IMR-90 (cell line): ENCODE results near the gene HPSE2. TPM values are rescaled to one million over a fixed set of nuclear protein-coding genes. Genes with fewer than 3 reads are reported as not detected.

ENCODE experiments used
- ATAC-seq: fragments of 200-7000 bp; cut with Tn5 transposase; 2 replicates; pipeline ENCODE4 v1.9.1; 2020; ENCODE audit warnings: low read depth, mild to moderate bottlenecking, moderate library complexity
- BruUV-seq: library from RNA; stranded (reverse); fragments of 400-500 nt; replicated peaks from 2 replicates; lab custom pipeline; 2021; lab: Mats Ljungman, UMichigan
- CTCF ChIA-PET: fragments of 300-600 bp; formaldehyde crosslinking; extraction: SDS; loops from one replicate; lab custom pipeline; 2021; ENCODE audit warnings: antibody characterized with exemption; lab: Yijun Ruan, JAX
- POLR2A ChIA-PET: fragments of 300-600 bp; sonication (Branson Sonifier 250); formaldehyde crosslinking; loops from one replicate; lab custom pipeline; 2022; ENCODE audit warnings: antibody characterized with exemption; ENCODE audit not compliant: unreplicated experiment; lab: Charles Lee
- DNase-seq: peaks from one replicate; pipeline ENCODE4 v3.0.0; 2013
- H2AFZ ChIP-seq: replicated peaks from 2 replicates; pipeline ENCODE3; 2013; ENCODE audit warnings: low read length, mild to moderate bottlenecking; ENCODE audit not compliant: poor library complexity
- H2AK5ac ChIP-seq: 2 replicates; pipeline ENCODE4 v1.6.1; 2013; ENCODE audit warnings: low read depth, low read length, inconsistent platforms
- H2AK9ac ChIP-seq: replicated peaks from 2 replicates; pipeline ENCODE3; 2013; ENCODE audit warnings: mild to moderate bottlenecking, low read depth, low read length, moderate library complexity; ENCODE audit not compliant: poor library complexity
- H2BK120ac ChIP-seq: 2 replicates; pipeline ENCODE4 v1.6.1; 2013; ENCODE audit warnings: low read depth, low read length, inconsistent platforms
- H2BK15ac ChIP-seq: 3 replicates; pipeline ENCODE4 v1.6.1; 2013; ENCODE audit warnings: low read depth, low read length, inconsistent platforms
- H2BK20ac ChIP-seq: 2 replicates; pipeline ENCODE4 v1.6.1; 2013; ENCODE audit warnings: low read depth, mild to moderate bottlenecking, inconsistent platforms, low read length, moderate library complexity
- H2BK5ac ChIP-seq: 2 replicates; pipeline ENCODE4 v1.6.1; 2013; ENCODE audit warnings: mild to moderate bottlenecking, low read depth, low read length, inconsistent platforms; ENCODE audit not compliant: poor library complexity, severe bottlenecking
- H3K14ac ChIP-seq: replicated peaks from 2 replicates; pipeline ENCODE4 v1.6.1; 2013; ENCODE audit warnings: low read depth, low read length, inconsistent platforms
- H3K18ac ChIP-seq: 2 replicates; pipeline ENCODE4 v1.6.1; 2013; ENCODE audit warnings: low read depth, low read length, control low read depth
- H3K23ac ChIP-seq: 2 replicates; pipeline ENCODE4 v1.6.1; 2013; ENCODE audit warnings: low read depth, low read length, inconsistent platforms
- H3K27ac ChIP-seq: 2 replicates; pipeline ENCODE4 v1.5.1; 2013; ENCODE audit warnings: mild to moderate bottlenecking, control low read depth, low read length; ENCODE audit not compliant: insufficient read depth
- H3K27me3 ChIP-seq: 2 replicates; pipeline ENCODE4 v1.6.1; 2013; ENCODE audit warnings: low read length; ENCODE audit not compliant: control insufficient read depth, insufficient read depth
- H3K36me3 ChIP-seq: 2 replicates; pipeline ENCODE4 v1.6.1; 2013; ENCODE audit warnings: low read length, mixed read lengths; ENCODE audit not compliant: control insufficient read depth, insufficient read depth
- H3K4ac ChIP-seq: 2 replicates; pipeline ENCODE4 v1.6.1; 2013; ENCODE audit warnings: low read depth, low read length, inconsistent platforms
- H3K4me1 ChIP-seq: 2 replicates; pipeline ENCODE4 v1.6.1; 2013; ENCODE audit warnings: low read length, mixed read lengths; ENCODE audit not compliant: control insufficient read depth, insufficient read depth
- H3K4me2 ChIP-seq: 2 replicates; pipeline ENCODE4 v1.6.1; 2013; ENCODE audit warnings: low read depth, mild to moderate bottlenecking, control low read depth, low read length, moderate library complexity
- H3K4me3 ChIP-seq: 2 replicates; pipeline ENCODE4 v1.5.1; 2013; ENCODE audit warnings: low read depth, mild to moderate bottlenecking, control low read depth, low read length, moderate library complexity; ENCODE audit not compliant: insufficient read depth
- H3K56ac ChIP-seq: 2 replicates; pipeline ENCODE4 v1.6.1; 2013; ENCODE audit warnings: low read length, inconsistent platforms; ENCODE audit not compliant: insufficient read depth; ENCODE audit errors: extremely low read depth
- H3K79me1 ChIP-seq, 2 experiments: 2 replicates each; pipeline ENCODE4 v1.6.1; 2013; ENCODE audit warnings: low read length in 2 of 2, inconsistent platforms in 1 of 2, low read depth in 1 of 2
- H3K9ac ChIP-seq: 2 replicates; pipeline ENCODE4 v1.6.1; 2013; ENCODE audit warnings: low read depth, low read length, control low read depth
- H3K9me1 ChIP-seq: 2 replicates; pipeline ENCODE4 v1.6.1; 2013; ENCODE audit warnings: low read length, inconsistent platforms; ENCODE audit not compliant: insufficient read depth
- H3K9me3 ChIP-seq: 2 replicates; pipeline ENCODE4 v1.6.1; 2013; ENCODE audit warnings: low read length; ENCODE audit not compliant: control insufficient read depth, insufficient read depth
- H4K20me1 ChIP-seq: 2 replicates; pipeline ENCODE4 v1.6.1; 2013; ENCODE audit warnings: low read length, inconsistent platforms; ENCODE audit not compliant: insufficient read depth
- H4K5ac ChIP-seq: 2 replicates; pipeline ENCODE4 v1.6.1; 2013; ENCODE audit warnings: mild to moderate bottlenecking, low read depth, low read length, control low read depth
- H4K8ac ChIP-seq, 2 experiments: 2 replicates each; pipeline ENCODE4 v1.6.1; 2013; ENCODE audit warnings: low read depth in 2 of 2, low read length in 2 of 2, control low read depth in 1 of 2, inconsistent platforms in 1 of 2
- H4K91ac ChIP-seq: 2 replicates; pipeline ENCODE4 v1.6.1; 2013; ENCODE audit warnings: low read depth, low read length, inconsistent platforms; ENCODE audit not compliant: insufficient read depth
- BHLHE40 ChIP-seq: fragments of 150-350 bp; IDR thresholded peaks from 2 replicates; pipeline ENCODE4 v1.6.1; 2016; ENCODE audit warnings: mild to moderate bottlenecking, low read depth, low read length
- CHD1 ChIP-seq: IDR thresholded peaks from 2 replicates; pipeline ENCODE4 v1.6.1; 2012; ENCODE audit warnings: low read depth, low read length, improper control_type of control experiment
- CTCF ChIP-seq: conservative IDR thresholded peaks from 2 replicates; pipeline ENCODE4 v1.5.1; 2012; ENCODE audit warnings: mild to moderate bottlenecking, low read depth, low read length, improper control_type of control experiment
- ELK1 ChIP-seq: fragments of 150-350 bp; IDR thresholded peaks from 2 replicates; pipeline ENCODE4 v1.6.1; 2016; ENCODE audit warnings: low read depth, mild to moderate bottlenecking, low read length, moderate library complexity, borderline replicate concordance
- FOS ChIP-seq: fragments of 150-350 bp; IDR thresholded peaks from 2 replicates; pipeline ENCODE4 v1.6.1; 2016; ENCODE audit warnings: low read depth, low read length
- MAFK ChIP-seq: IDR thresholded peaks from 2 replicates; pipeline ENCODE4 v1.6.1; 2012; ENCODE audit warnings: low read depth, low read length, improper control_type of control experiment
- MAZ ChIP-seq: IDR thresholded peaks from 2 replicates; pipeline ENCODE4 v1.6.1; 2012; ENCODE audit warnings: low read depth, mild to moderate bottlenecking, low read length, improper control_type of control experiment, moderate library complexity, borderline replicate concordance
- NFE2L2 ChIP-seq: fragments of 150-350 bp; IDR thresholded peaks from 2 replicates; pipeline ENCODE4 v1.6.1; 2016; ENCODE audit warnings: low read depth, mild to moderate bottlenecking, low read length
- POLR2A ChIP-seq: IDR thresholded peaks from 2 replicates; pipeline ENCODE4 v1.6.1; 2012; ENCODE audit warnings: mild to moderate bottlenecking, low read depth, low read length
- RAD21 ChIP-seq: IDR thresholded peaks from 2 replicates; pipeline ENCODE4 v1.6.1; 2012; ENCODE audit warnings: low read length, improper control_type of control experiment
- RCOR1 ChIP-seq: IDR thresholded peaks from 2 replicates; pipeline ENCODE4 v1.6.1; 2012; ENCODE audit warnings: mild to moderate bottlenecking, low read length, improper control_type of control experiment; ENCODE audit not compliant: insufficient replicate concordance
- RFX5 ChIP-seq: IDR thresholded peaks from 2 replicates; pipeline ENCODE4 v1.8.0; 2012; ENCODE audit warnings: low read depth, mild to moderate bottlenecking, low read length, moderate library complexity
- SMC3 ChIP-seq: fragments of 150-350 bp; IDR thresholded peaks from 2 replicates; pipeline ENCODE4 v1.6.1; 2016; ENCODE audit warnings: low read depth, mild to moderate bottlenecking, antibody characterized with exemption, low read length, moderate library complexity
- USF2 ChIP-seq: fragments of 150-350 bp; IDR thresholded peaks from 2 replicates; pipeline ENCODE4 v1.6.1; 2017; ENCODE audit warnings: mild to moderate bottlenecking, antibody characterized with exemption, low read length, low read depth
- WGBS, 2 experiments: methylation state at CpG; one replicate each; pipeline versions ENCODE4 v1.1.5 to v1.1.7; 2013; ENCODE audit warnings: missing lambda C conversion rate in 2 of 2; ENCODE audit not compliant: insufficient read length in 1 of 2; ENCODE audit errors: extremely low coverage in 2 of 2; 5-methylcytosine and 5-hydroxymethylcytosine counted together
- dilution Hi-C: fragments of 300-500 bp; cut with HindIII; formaldehyde crosslinking; loops from one replicate; pipeline ENCODE4 v1.14.3; 2018; ENCODE audit warnings: low sequenced_read_pairs; ENCODE audit not compliant: unreplicated experiment
- in situ Hi-C: fragments of 300-500 bp; cut with MboI; formaldehyde crosslinking; loops from 3 replicates; pipeline ENCODE4 v1.14.3; 2019; ENCODE audit warnings: low sequenced_read_pairs, inconsistent platforms, mixed read lengths
- intact Hi-C: fragments of 100-400 bp; cut with micrococcal nuclease; formaldehyde crosslinking; loops from 2 replicates; pipeline ENCODE4 v1.10.0; 2022
- polyA plus RNA-seq, 3 experiments: library from polyadenylated mRNA; depleted of rRNA; stranded (reverse); fragments of >200 nt; gene quantifications; 2 replicates each; pipeline ENCODE4 v1.2.3, GENCODE V29; 2012; ENCODE audit warnings: low replicate concordance in 1 of 3
- total RNA-seq: library from RNA; depleted of rRNA; stranded (reverse); fragments of >200 nt; gene quantifications from 2 replicates; pipeline ENCODE4 v1.2.3, GENCODE V29; 2012

The HPSE2 gene
- total and polyA plus RNA-seq, 2 of the 4 experiments (the other 2 are of a cell fraction): not detected

GRCh38 chr10:98950106-98950505, 285.5 kb downstream of the HPSE2 start:
- no peak for TF ChIP-seq FOS
- TF ChIP-seq MAZ: no peak
- TF ChIP-seq POLR2A: no peak
- TF ChIP-seq RFX5: no peak
- TF ChIP-seq ELK1: no peak
- no peak for TF ChIP-seq RAD21
- no peak for TF ChIP-seq USF2
- no peak for TF ChIP-seq NFE2L2
- no peak for TF ChIP-seq SMC3
- no peak for TF ChIP-seq CTCF
- no peak for TF ChIP-seq MAFK
- no peak for TF ChIP-seq BHLHE40
- TF ChIP-seq RCOR1: no peak
- TF ChIP-seq CHD1: no peak
- Histone ChIP-seq H3K27ac (no peak overlapping the region), H3K9me1 (no peaks in the 10 kb centered on the region), H4K20me1 (no peaks in the 10 kb centered on the region), H2AK9ac (no peak overlapping the region), H3K4ac (no peak overlapping the region), H2BK120ac (no peak overlapping the region), H4K5ac (no peak overlapping the region), H3K4me3 (no peak overlapping the region), H2BK15ac (no peak overlapping the region), H3K27me3 (no peaks in the 10 kb centered on the region), H3K9ac (no peak overlapping the region), H3K56ac (no peak overlapping the region), H2AK5ac (no peak overlapping the region), H3K36me3 (no peaks in the 10 kb centered on the region), H3K79me1 (no peaks in the 10 kb centered on the region), H3K23ac (no peak overlapping the region), H3K4me2 (no peak overlapping the region), H3K14ac (no peak overlapping the region), H2AFZ (no peak overlapping the region), H3K18ac (no peak overlapping the region; the same call in 1 of the 2 replicates), H2BK5ac (no peak overlapping the region), H3K9me3 (no peaks in the 10 kb centered on the region), H2BK20ac (no peak overlapping the region), H3K4me1 (no peaks in the 10 kb centered on the region), H4K8ac (no peak overlapping the region), H4K91ac (no peak overlapping the region)
- WGBS, 2 experiments: no CpG with 5 or more reads among the region's 2 CpGs
- BruUV-seq: no TSS peak
- in situ Hi-C loops (no loop called here), dilution Hi-C loops (no loop called here), intact Hi-C loops (no loop called here)
- ChIA-PET POLR2A (no interaction called here), CTCF (no interaction called here)
- DNase-seq (no peak), ATAC-seq (no peak)
